Mesothelial cell of epicardium (in vitro differentiated cells): Measurements from ENCODE around the gene ANXA11. TPM values are rescaled to one million over a fixed set of nuclear protein-coding genes. Genes with fewer than 3 reads are reported as not detected.
"Not testable (repeated sequence)": the region's sequence is repeated elsewhere in the genome, so short reads cannot be mapped to it uniquely, and the experiment has no call there.

Experiments used
- DNase-seq, 2 experiments: peaks; one replicate each; pipeline ENCODE4 v3.0.0; 2021; ENCODE audit warnings: low spot score in 2 of 2; ENCODE audit not compliant: unreplicated experiment in 2 of 2
- H3K27ac Mint-ChIP-seq: 2 replicates; pipeline ENCODE4 v1.8.0; 2021; ENCODE audit warnings: mixed read lengths
- H3K27me3 Mint-ChIP-seq: 2 replicates; pipeline ENCODE4 v1.8.0; 2021; ENCODE audit warnings: low read depth, mixed read lengths
- H3K36me3 Mint-ChIP-seq: 2 replicates; pipeline ENCODE4 v1.8.0; 2021; ENCODE audit warnings: mixed read lengths
- H3K4me1 Mint-ChIP-seq: 2 replicates; pipeline ENCODE4 v1.8.0; 2021; ENCODE audit warnings: mixed read lengths
- H3K4me3 Mint-ChIP-seq: 2 replicates; pipeline ENCODE4 v1.8.0; 2021; ENCODE audit warnings: mild to moderate bottlenecking, moderate library complexity, mixed read lengths
- H3K9me3 Mint-ChIP-seq: 2 replicates; pipeline ENCODE4 v1.8.0; 2021; ENCODE audit warnings: mixed read lengths
- CTCF ChIP-seq: fragments of 200-600 bp; sonication (generic); IDR thresholded peaks from one replicate; pipeline ENCODE4 v1.5.0; 2021; ENCODE audit warnings: antibody characterized with exemption; ENCODE audit not compliant: unreplicated experiment
- total RNA-seq: library from RNA; stranded (reverse); gene quantifications from 3 replicates; pipeline ENCODE4 v1.2.1, GENCODE V29; 2021

Gene ANXA11
- total RNA-seq, 1 donor from 2014 or later: 226 TPM

GRCh38 chr10:80236457-80236856 lies 31.1 kb upstream of the ANXA11 start:
- not testable (repeated sequence) for H3K4me1 Mint-ChIP-seq, H3K36me3 Mint-ChIP-seq, DNase-seq, H3K4me3 Mint-ChIP-seq, H3K27me3 Mint-ChIP-seq, H3K9me3 Mint-ChIP-seq, H3K27ac Mint-ChIP-seq

- H3K36me3 Mint-ChIP-seq, H3K27ac Mint-ChIP-seq, H3K4me1 Mint-ChIP-seq, H3K4me3 Mint-ChIP-seq, H3K9me3 Mint-ChIP-seq, DNase-seq, H3K27me3 Mint-ChIP-seq: not testable (repeated sequence)
These were observed 29.2 kb upstream of the ANXA11 start for GRCh38 chr10:80234331-80235235.

- H3K27ac Mint-ChIP-seq, H3K27me3 Mint-ChIP-seq, H3K4me1 Mint-ChIP-seq, DNase-seq, H3K4me3 Mint-ChIP-seq, H3K9me3 Mint-ChIP-seq, H3K36me3 Mint-ChIP-seq: not testable (repeated sequence)
These were observed 28.5 kb upstream of the ANXA11 start for GRCh38 chr10:80233871-80234270.

- H3K27ac Mint-ChIP-seq, H3K27me3 Mint-ChIP-seq, H3K4me3 Mint-ChIP-seq, DNase-seq, H3K9me3 Mint-ChIP-seq, H3K4me1 Mint-ChIP-seq, H3K36me3 Mint-ChIP-seq: not testable (repeated sequence)
These were observed 21.4 kb upstream of the ANXA11 start for GRCh38 chr10:80226723-80227122.

GRCh38 chr10:80223031-80223419 lies 17.7 kb upstream of the ANXA11 start:
- not testable (repeated sequence) for H3K4me1 Mint-ChIP-seq, H3K27me3 Mint-ChIP-seq, DNase-seq, H3K36me3 Mint-ChIP-seq, H3K27ac Mint-ChIP-seq, H3K4me3 Mint-ChIP-seq, H3K9me3 Mint-ChIP-seq

GRCh38 chr10:80218878-80219277 lies 13.5 kb upstream of the ANXA11 start:
- H3K36me3 Mint-ChIP-seq, DNase-seq, H3K4me1 Mint-ChIP-seq, H3K4me3 Mint-ChIP-seq, H3K9me3 Mint-ChIP-seq, H3K27me3 Mint-ChIP-seq, H3K27ac Mint-ChIP-seq: not testable (repeated sequence)

GRCh38 chr10:80214368-80214982 lies 9.1 kb upstream of the ANXA11 start:
- H3K4me1 Mint-ChIP-seq: peaks cover 22% of the 10 kb centered on the region
- not testable (repeated sequence) for DNase-seq, H3K27ac Mint-ChIP-seq, H3K27me3 Mint-ChIP-seq, H3K4me3 Mint-ChIP-seq
- H3K9me3 Mint-ChIP-seq: peaks cover 17% of the 10 kb centered on the region
- peaks cover 12% of the 10 kb centered on the region for H3K36me3 Mint-ChIP-seq

GRCh38 chr10:80212535-80213115 lies 7.3 kb upstream of the ANXA11 start:
- peak overlapping the region; percentile 75 for H3K27ac Mint-ChIP-seq
- H3K9me3 Mint-ChIP-seq: peaks cover 17% of the 10 kb centered on the region
- H3K4me1 Mint-ChIP-seq: peaks cover 34% of the 10 kb centered on the region
- H3K27me3 Mint-ChIP-seq, DNase-seq, H3K4me3 Mint-ChIP-seq: not testable (repeated sequence)
- H3K36me3 Mint-ChIP-seq: peaks cover 12% of the 10 kb centered on the region

GRCh38 chr10:80211786-80212185 lies 6.4 kb upstream of the ANXA11 start:
- no peak overlapping the region for H3K4me3 Mint-ChIP-seq
- no peaks in the 10 kb centered on the region for H3K27me3 Mint-ChIP-seq
- peaks cover 40% of the 10 kb centered on the region for H3K4me1 Mint-ChIP-seq
- no peak for DNase-seq
- H3K9me3 Mint-ChIP-seq: peaks cover 17% of the 10 kb centered on the region
- no peak for TF ChIP-seq CTCF
- peak overlapping the region; percentile 31 for H3K27ac Mint-ChIP-seq
- H3K36me3 Mint-ChIP-seq: peaks cover 12% of the 10 kb centered on the region
